ENCODE results near the gene SMIM5.

- 0 out of 2 replicates have a peak, but pooled peaks have one; percentile 9 for TF ChIP-seq CTCF (IDR thresholded peaks at IDR 0.05; ENCODE audit: low read depth, low read length)
- TF ChIP-seq EZH2phosphoT487 (IDR thresholded peaks at IDR 0.05; ENCODE audit: low read depth) = no peak
These were observed 12.8 kb downstream of the SMIM5 start for GRCh38 chr17:75645889-75646637.
